ENCODE data around the gene VPS13C.

- TF ChIP-seq SUZ12 (IDR thresholded peaks at IDR 0.05; ENCODE audit: extremely low read depth, insufficient read depth, insufficient read length) (no peak), YY1 (IDR thresholded peaks at IDR 0.05; ENCODE audit: insufficient read depth, insufficient read length) (no peak)
Measured at GRCh38 chr15:62083194-62084154, 23.2 kb upstream of the VPS13C start.

Measured in NT2/D1 (cell line).